Esophagus (tissue), 2 donors: ENCODE results near the gene RNU7-1. TPM values are rescaled to one million over a fixed set of nuclear protein-coding genes. Genes with fewer than 3 reads are reported as not detected.
"Not testable (repeated sequence)": the region's sequence is repeated elsewhere in the genome, so short reads cannot be mapped to it uniquely, and the experiment has no call there.

Experiments
- H3K27ac ChIP-seq, 2 donors: one replicate each; pipeline ENCODE4 v1.5.1; 2013; ENCODE audit warnings: low read depth in 2 of 2, mild to moderate bottlenecking in 2 of 2, inconsistent platforms in 1 of 2, low read length in 1 of 2, moderate library complexity in 1 of 2
- H3K27me3 ChIP-seq, 2 donors: one replicate each; pipeline ENCODE4 v1.6.1; 2013; ENCODE audit warnings: low read length in 2 of 2, control low read depth in 1 of 2, mild to moderate bottlenecking in 1 of 2; ENCODE audit not compliant: insufficient read depth in 2 of 2, control insufficient read depth in 1 of 2
- H3K36me3 ChIP-seq, 2 donors: one replicate each; pipeline ENCODE4 v1.6.1; 2013; ENCODE audit warnings: low read length in 1 of 2; ENCODE audit not compliant: control insufficient read depth in 2 of 2, insufficient read depth in 2 of 2
- H3K4me1 ChIP-seq, 2 donors: one replicate each; pipeline ENCODE4 v1.6.1; 2013; ENCODE audit warnings: low read length in 1 of 2; ENCODE audit not compliant: control insufficient read depth in 2 of 2, insufficient read depth in 2 of 2
- H3K4me3 ChIP-seq, 2 donors: one replicate each; pipeline ENCODE4 v1.5.1; 2013; ENCODE audit warnings: low read length in 2 of 2, mild to moderate bottlenecking in 2 of 2, low read depth in 1 of 2, moderate library complexity in 1 of 2
- H3K9me3 ChIP-seq, 2 donors: one replicate each; pipeline ENCODE4 v1.6.1; 2013; ENCODE audit warnings: mild to moderate bottlenecking in 2 of 2, low read depth in 1 of 2, low read length in 1 of 2, moderate library complexity in 1 of 2; ENCODE audit not compliant: control insufficient read depth in 2 of 2, insufficient read depth in 1 of 2
- WGBS, 2 donors: extraction: QIAGEN DNeasy Blood & Tissue Kit; methylation state at CpG; one replicate each; pipeline ENCODE4 v1.1.7; 2013; 5-methylcytosine and 5-hydroxymethylcytosine counted together
- polyA plus RNA-seq, 2 donors: library from polyadenylated mRNA; stranded (reverse); fragments of 200-250 nt; gene quantifications; one replicate each; pipeline ENCODE4 v1.2.3, GENCODE V29; 2013
- donor health status: healthy with polysubstance abuse.
- donor health status: Bipolar disorder and iron deficiency.

The RNU7-1 gene
- polyA plus RNA-seq, 2 donors, result not detected

GRCh38 chr12:6905414-6906040 lies 38.1 kb upstream of the RNU7-1 start:
- Histone ChIP-seq H3K36me3 (no peaks in the 10 kb centered on the region), H3K27me3 (no peaks in the 10 kb centered on the region), H3K27ac (no peak overlapping the region), H3K4me3 (no peak overlapping the region), H3K9me3 (no peaks in the 10 kb centered on the region), H3K4me1 (no peaks in the 10 kb centered on the region)
- 56 to 61% methylated on average over 5 of the region's 5 CpGs for WGBS, 2 donors

- WGBS, 2 donors, result 90 to 97% methylated on average over 11 of the region's 11 CpGs
- not testable (repeated sequence) for H3K27me3 ChIP-seq, H3K4me3 ChIP-seq, H3K9me3 ChIP-seq, H3K27ac ChIP-seq, H3K36me3 ChIP-seq, H3K4me1 ChIP-seq
These were observed 35.5 kb upstream of the RNU7-1 start for GRCh38 chr12:6908141-6908540.

- Histone ChIP-seq H3K4me3 (no peak overlapping the region), H3K27ac (no peak overlapping the region), H3K9me3 (no peaks in the 10 kb centered on the region), H3K27me3 (no peaks in the 10 kb centered on the region), H3K36me3 (no peaks in the 10 kb centered on the region), H3K4me1 (peaks cover 0 to 1% of the 10 kb centered on the region in 2 donors)
- 89 to 91% methylated on average over 4 of the region's 4 CpGs for WGBS, 2 donors
These were observed 34.0 kb upstream of the RNU7-1 start for GRCh38 chr12:6909421-6910145.

GRCh38 chr12:6912164-6912935 lies 31.3 kb upstream of the RNU7-1 start:
- no peak overlapping the region for H3K4me3 ChIP-seq
- no peaks in the 10 kb centered on the region for H3K9me3 ChIP-seq
- H3K27me3 ChIP-seq, result no peaks in the 10 kb centered on the region
- H3K36me3 ChIP-seq, result no peaks in the 10 kb centered on the region
- H3K4me1 ChIP-seq, result peaks cover 4 to 8% of the 10 kb centered on the region in 2 donors
- WGBS, 2 donors, result 86 to 91% methylated on average over 15 of the region's 15 CpGs
- no peak overlapping the region for H3K27ac ChIP-seq

- Histone ChIP-seq H3K27ac (peak within 1 kb of the TSS; percentile 76 to 82), H3K4me3 (peak within 1 kb of the TSS; percentile 50 to 74), H3K4me1 (peaks cover 4 to 8% of the 10 kb centered on the region in 2 donors), H3K27me3 (no peaks in the 10 kb centered on the region), H3K9me3 (no peaks in the 10 kb centered on the region), H3K36me3 (peaks cover 0 to 2% of the 10 kb centered on the region in 2 donors)
- WGBS, 2 donors, result 0 to 1% methylated on average over 38 to 68 of the region's 68 CpGs
These were observed 29.2 kb upstream of the RNU7-1 start, which contains the start of gene ENO2 for GRCh38 chr12:6914246-6914946. Gene ENO2, plus strand, starts transcription at chr12:6914580. Its CDS starts 1,253 bp downstream, at chr12:6915833.

GRCh38 chr12:6914947-6915788 lies 28.4 kb upstream of the RNU7-1 start:
- Histone ChIP-seq H3K27ac (peak overlapping the region; percentile 76 to 82), H3K27me3 (no peaks in the 10 kb centered on the region)
- WGBS, 2 donors, result 16 to 19% methylated on average over 29 of the region's 29 CpGs

GRCh38 chr12:6915789-6916285 lies 27.8 kb upstream of the RNU7-1 start:
- WGBS, 2 donors, result 78 to 82% methylated on average over 14 of the region's 14 CpGs
- Histone ChIP-seq H3K9me3 (no peaks in the 10 kb centered on the region), H3K4me1 (peaks cover 4 to 8% of the 10 kb centered on the region in 2 donors), H3K27me3 (no peaks in the 10 kb centered on the region), H3K36me3 (peaks cover 0 to 2% of the 10 kb centered on the region in 2 donors), H3K4me3 (no peak overlapping the region), H3K27ac (no peak overlapping the region)

More at GRCh38 chr12:6914947-6915788, 28.4 kb upstream of the RNU7-1 start:
- peaks cover 4 to 8% of the 10 kb centered on the region in 2 donors for H3K4me1 ChIP-seq
- no peaks in the 10 kb centered on the region for H3K9me3 ChIP-seq
- peak overlapping the region; percentile 50 to 74 for H3K4me3 ChIP-seq
- peaks cover 0 to 2% of the 10 kb centered on the region in 2 donors for H3K36me3 ChIP-seq

- no peak overlapping the region for H3K27ac ChIP-seq
- H3K27me3 ChIP-seq, result no peaks in the 10 kb centered on the region
- 88 to 94% methylated on average over 11 of the region's 11 CpGs for WGBS, 2 donors
- H3K9me3 ChIP-seq, result no peaks in the 10 kb centered on the region
- no peak overlapping the region for H3K4me3 ChIP-seq
- peaks cover 0 to 2% of the 10 kb centered on the region in 2 donors for H3K36me3 ChIP-seq
- H3K4me1 ChIP-seq, result peaks cover 4 to 8% of the 10 kb centered on the region in 2 donors
These were observed 27.0 kb upstream of the RNU7-1 start for GRCh38 chr12:6916426-6917200.
